Neural crest cell (in vitro differentiated cells): ENCODE data around the gene URI1. TPM values are rescaled to one million over a fixed set of nuclear protein-coding genes. Genes with fewer than 3 reads are reported as not detected.
"Not testable (repeated sequence)": the region's sequence is repeated elsewhere in the genome, so short reads cannot be mapped to it uniquely, and the experiment has no call there.

ENCODE experiments used
- DNase-seq: peaks from one replicate; pipeline ENCODE4 v3.0.0; 2021; ENCODE audit warnings: low read depth, mixed read lengths, low spot score
- H3K27ac Mint-ChIP-seq: one replicate; pipeline ENCODE4 v1.8.0; 2021; ENCODE audit warnings: mild to moderate bottlenecking, mixed read lengths; ENCODE audit not compliant: unreplicated experiment
- H3K27me3 Mint-ChIP-seq: 2 replicates; pipeline ENCODE4 v1.8.0; 2021; ENCODE audit warnings: low read depth, mild to moderate bottlenecking, mixed read lengths
- H3K36me3 Mint-ChIP-seq: 2 replicates; pipeline ENCODE4 v1.8.0; 2021; ENCODE audit warnings: low read depth, mild to moderate bottlenecking, mixed read lengths
- H3K4me1 Mint-ChIP-seq: 2 replicates; pipeline ENCODE4 v1.8.0; 2021; ENCODE audit warnings: mixed read lengths
- H3K4me3 Mint-ChIP-seq: one replicate; pipeline ENCODE4 v1.8.0; 2021; ENCODE audit warnings: mild to moderate bottlenecking, mixed read lengths
- H3K9me3 Mint-ChIP-seq: 2 replicates; pipeline ENCODE4 v1.8.0; 2021; ENCODE audit warnings: mixed read lengths
- total RNA-seq: library from RNA; stranded (reverse); gene quantifications from 2 replicates; pipeline ENCODE4 v1.2.1, GENCODE V29; 2021
- TF ChIP-seq, protein P1 (sequence below): fragments of 200-600 bp; sonication (generic); conservative IDR thresholded peaks from 2 replicates; pipeline ENCODE4 v1.5.0; 2021; ENCODE audit warnings: antibody characterized with exemption, mild to moderate bottlenecking

URI1 gene
- total RNA-seq, 1 donor from 2014 or later: 58.6 TPM

DNA sequence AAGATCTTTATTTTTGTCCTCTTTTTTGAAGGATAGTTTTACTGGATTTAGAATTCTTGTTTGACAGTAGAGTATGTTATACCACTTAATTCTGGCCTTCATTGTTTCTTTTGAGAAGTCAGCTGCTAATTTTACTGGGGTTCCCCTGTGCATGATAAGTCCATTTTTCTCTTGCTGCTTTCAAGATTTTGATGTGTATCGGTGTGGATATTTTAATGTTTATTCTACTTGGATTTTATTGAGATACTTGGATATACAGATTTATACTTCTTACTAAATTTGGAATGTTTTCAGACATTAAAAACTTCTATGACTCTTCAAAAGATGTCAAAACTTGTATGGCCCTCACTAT, 86.9 kb downstream of the URI1 start:
- peaks cover 25% of the 10 kb centered on the region for H3K9me3 Mint-ChIP-seq
- peaks cover 54% of the 10 kb centered on the region for H3K36me3 Mint-ChIP-seq
- H3K4me3 Mint-ChIP-seq: no peak overlapping the region
- no peak overlapping the region for H3K27ac Mint-ChIP-seq
- H3K27me3 Mint-ChIP-seq: no peaks in the 10 kb centered on the region
- H3K4me1 Mint-ChIP-seq: peaks cover 23% of the 10 kb centered on the region
- TF ChIP-seq, protein P1, sequence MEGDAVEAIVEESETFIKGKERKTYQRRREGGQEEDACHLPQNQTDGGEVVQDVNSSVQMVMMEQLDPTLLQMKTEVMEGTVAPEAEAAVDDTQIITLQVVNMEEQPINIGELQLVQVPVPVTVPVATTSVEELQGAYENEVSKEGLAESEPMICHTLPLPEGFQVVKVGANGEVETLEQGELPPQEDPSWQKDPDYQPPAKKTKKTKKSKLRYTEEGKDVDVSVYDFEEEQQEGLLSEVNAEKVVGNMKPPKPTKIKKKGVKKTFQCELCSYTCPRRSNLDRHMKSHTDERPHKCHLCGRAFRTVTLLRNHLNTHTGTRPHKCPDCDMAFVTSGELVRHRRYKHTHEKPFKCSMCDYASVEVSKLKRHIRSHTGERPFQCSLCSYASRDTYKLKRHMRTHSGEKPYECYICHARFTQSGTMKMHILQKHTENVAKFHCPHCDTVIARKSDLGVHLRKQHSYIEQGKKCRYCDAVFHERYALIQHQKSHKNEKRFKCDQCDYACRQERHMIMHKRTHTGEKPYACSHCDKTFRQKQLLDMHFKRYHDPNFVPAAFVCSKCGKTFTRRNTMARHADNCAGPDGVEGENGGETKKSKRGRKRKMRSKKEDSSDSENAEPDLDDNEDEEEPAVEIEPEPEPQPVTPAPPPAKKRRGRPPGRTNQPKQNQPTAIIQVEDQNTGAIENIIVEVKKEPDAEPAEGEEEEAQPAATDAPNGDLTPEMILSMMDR: no peak
- DNase-seq: no peak

DNA sequence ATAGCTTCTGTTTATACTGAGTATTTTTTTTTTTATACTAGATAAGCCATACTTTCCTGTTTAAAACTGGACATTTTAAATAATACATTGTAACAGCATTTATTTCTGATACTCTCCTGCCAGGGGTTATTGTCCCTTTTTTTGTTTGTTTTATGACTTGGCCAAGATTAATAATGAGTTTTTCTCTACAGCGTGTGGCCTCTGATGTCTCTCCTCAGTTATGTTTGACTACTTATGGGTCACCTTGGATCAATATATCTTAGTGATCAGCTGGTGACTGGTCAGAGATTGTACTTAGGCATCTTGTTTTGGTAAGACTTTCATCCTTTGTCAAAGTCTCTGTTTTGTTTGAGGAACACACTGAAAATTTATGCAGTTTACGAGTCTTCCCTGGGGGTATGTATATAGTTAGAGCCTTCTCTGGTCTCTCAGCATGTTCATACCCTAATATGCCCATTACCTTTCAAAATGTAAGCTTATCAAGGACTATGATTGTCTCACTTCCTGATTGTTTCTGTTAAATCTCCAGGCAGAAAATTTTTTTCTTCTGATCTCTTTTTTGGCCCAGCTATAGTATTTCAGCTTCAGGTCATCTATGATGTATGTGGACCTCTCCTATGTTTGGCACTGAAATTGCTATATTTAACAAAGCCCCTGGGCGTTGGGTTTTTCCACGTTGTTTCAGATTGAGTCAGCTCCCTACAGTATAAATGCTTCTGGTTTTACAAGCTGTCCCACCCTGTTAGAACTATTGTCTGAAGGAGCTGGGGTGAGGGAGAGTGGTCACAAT, 87.9 kb downstream of the URI1 start:
- no peak overlapping the region for H3K4me3 Mint-ChIP-seq
- no peaks in the 10 kb centered on the region for H3K27me3 Mint-ChIP-seq
- no peak overlapping the region for H3K27ac Mint-ChIP-seq
- peaks cover 23% of the 10 kb centered on the region for H3K4me1 Mint-ChIP-seq
- no peak for DNase-seq
- TF ChIP-seq, protein P1: no peak
- peaks cover 27% of the 10 kb centered on the region for H3K9me3 Mint-ChIP-seq
- H3K36me3 Mint-ChIP-seq: peaks cover 63% of the 10 kb centered on the region

DNA sequence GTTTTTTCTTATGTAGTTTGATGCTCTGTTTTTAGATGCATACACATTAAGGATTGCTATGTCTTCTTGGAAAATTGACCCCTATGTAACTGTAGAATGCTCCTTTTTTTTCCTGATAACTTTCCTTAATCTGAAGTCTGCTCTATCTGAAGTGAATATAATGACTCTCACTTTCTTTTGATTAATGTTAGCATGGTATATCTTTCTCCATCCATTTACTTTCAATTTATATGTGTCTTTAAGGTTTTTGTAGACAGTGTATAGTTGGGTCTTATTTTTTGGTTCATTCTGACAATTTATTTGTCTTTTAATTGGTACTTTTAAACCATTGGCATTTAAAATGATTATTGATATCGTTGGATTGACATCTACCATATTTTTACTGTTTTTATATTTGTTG, 92.3 kb downstream of the URI1 start:
- no peak overlapping the region for H3K27ac Mint-ChIP-seq
- TF ChIP-seq, protein P1: no peak
- H3K36me3 Mint-ChIP-seq: peaks cover 81% of the 10 kb centered on the region
- H3K4me3 Mint-ChIP-seq: no peak overlapping the region
- peaks cover 12% of the 10 kb centered on the region for H3K4me1 Mint-ChIP-seq
- no peaks in the 10 kb centered on the region for H3K27me3 Mint-ChIP-seq
- no peak for DNase-seq
- H3K9me3 Mint-ChIP-seq: peaks cover 25% of the 10 kb centered on the region

DNA sequence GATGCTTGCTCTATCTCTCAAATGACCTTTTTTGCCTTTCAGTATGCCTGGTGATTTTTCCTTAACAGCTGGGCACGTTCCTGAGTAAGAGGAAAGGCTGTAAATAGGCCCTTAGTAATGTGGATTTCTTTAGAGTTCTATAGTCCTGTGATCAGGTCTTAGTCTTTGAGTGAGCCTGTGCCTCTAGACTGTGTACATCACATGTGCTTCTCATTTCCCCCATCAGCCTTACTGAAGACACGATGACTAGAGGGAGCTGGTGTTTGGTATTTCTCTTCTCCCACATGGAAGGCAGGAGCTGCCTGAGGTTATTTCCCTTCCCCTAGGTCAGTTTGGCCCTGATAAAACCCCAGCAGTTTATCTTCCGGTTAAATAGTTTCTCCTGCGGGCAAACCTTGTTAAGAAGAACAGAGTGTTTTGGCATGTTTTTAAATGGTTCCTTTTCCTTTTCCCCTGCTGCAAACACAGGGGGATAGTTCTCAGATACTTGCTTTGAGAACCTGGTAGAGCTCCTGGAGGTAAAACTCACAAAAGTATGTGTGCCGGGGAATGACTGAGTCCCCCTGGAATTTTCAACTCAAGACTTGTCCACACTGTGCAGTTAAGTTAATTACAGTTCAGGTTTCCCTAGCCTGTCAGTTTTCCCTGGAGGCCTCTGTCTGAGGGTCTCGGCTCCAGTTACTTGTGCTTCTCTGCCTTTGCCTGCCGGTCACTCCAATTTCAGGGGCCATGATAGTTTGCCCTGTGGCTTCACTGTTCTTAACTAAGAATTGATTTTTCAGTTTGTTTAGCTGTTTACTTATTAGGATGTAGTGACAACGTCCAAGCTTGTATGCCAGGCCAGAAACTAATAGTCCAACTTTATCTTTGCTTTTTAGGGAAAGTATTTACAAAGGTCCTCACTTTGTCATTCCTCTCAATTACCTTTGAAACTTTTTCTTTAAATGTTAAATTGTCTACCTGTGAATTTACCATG, 94.4 kb downstream of the URI1 start:
- Mint-ChIP-seq H3K9me3 (peaks cover 25% of the 10 kb centered on the region), H3K27me3 (no peaks in the 10 kb centered on the region), H3K27ac (no peak overlapping the region), H3K4me1 (no peaks in the 10 kb centered on the region), H3K36me3 (peaks cover 73% of the 10 kb centered on the region), H3K4me3 (no peak overlapping the region)
- DNase-seq: no peak
- TF ChIP-seq, protein P1: no peak

DNA sequence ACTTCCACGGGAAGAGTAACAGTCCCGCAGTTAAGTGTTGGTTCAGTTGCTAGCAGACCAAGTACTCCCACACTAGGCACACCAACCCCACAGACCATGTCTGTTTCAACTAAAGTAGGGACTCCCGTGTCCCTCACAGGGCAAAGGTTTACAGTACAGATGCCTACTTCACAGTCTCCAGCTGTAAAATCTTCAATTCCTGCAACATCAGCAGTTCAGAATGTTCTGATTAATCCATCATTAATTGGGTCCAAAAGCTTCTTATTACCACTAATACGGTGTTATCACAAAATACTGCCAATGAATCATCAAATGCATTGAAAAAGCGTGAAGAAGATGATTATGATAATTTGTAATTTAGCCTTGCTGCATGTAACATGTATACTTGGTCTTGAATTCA, 95.8 kb downstream of the URI1 start:
- DNase-seq: no peak
- peaks cover 18% of the 10 kb centered on the region for H3K9me3 Mint-ChIP-seq
- H3K27me3 Mint-ChIP-seq: no peaks in the 10 kb centered on the region
- TF ChIP-seq, protein P1: no peak
- H3K27ac Mint-ChIP-seq: no peak overlapping the region
- no peak overlapping the region for H3K4me3 Mint-ChIP-seq
- no peaks in the 10 kb centered on the region for H3K4me1 Mint-ChIP-seq
- H3K36me3 Mint-ChIP-seq: peaks cover 69% of the 10 kb centered on the region

DNA sequence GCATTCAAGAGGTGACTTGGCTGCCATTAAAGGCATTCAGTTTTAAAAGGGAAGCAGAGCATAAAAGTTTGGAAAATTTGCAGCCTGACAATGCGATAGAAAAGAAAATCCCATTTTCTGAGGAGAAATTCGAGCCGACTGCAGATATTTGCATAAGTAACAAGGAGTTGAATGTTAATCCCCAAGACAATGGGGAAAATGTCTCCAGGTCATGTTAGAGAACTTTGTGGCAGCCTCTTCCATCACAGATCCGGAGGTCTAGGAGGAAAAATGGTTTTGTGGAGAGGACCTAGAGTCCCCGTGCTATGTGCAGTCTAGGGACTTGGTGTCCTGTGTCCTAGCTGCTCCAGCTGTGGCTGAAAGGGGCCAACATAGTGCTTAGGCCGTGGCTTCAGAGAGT, 99.9 kb downstream of the URI1 start:
- H3K4me1 Mint-ChIP-seq, H3K27me3 Mint-ChIP-seq, H3K27ac Mint-ChIP-seq, DNase-seq, H3K4me3 Mint-ChIP-seq: not testable (repeated sequence)
- peaks cover 40% of the 10 kb centered on the region for H3K36me3 Mint-ChIP-seq
- H3K9me3 Mint-ChIP-seq: peaks cover 12% of the 10 kb centered on the region

DNA sequence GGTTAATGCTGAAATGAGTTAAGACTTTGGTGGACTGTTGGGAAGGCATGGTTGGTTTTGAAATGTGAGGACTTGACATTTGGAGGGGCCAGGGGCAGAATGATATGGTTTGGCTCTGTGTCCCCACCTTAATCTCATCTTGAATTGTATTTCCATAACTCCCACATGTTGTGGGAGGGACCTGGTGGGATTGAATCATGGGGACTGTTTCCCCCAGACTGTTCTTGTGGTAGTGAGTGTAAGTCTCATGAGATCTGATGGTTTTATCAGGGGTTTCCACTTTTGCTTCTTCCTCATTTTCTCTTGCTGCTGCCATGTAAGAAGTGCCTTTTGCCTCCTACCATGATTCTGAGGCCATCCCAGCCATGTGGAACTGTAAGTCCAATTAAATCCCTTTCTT, 101.0 kb downstream of the URI1 start:
- H3K36me3 Mint-ChIP-seq: peaks cover 29% of the 10 kb centered on the region
- not testable (repeated sequence) for DNase-seq

More for the DNA sequence above, 101.0 kb downstream of the URI1 start:
- not testable (repeated sequence) for H3K4me3 Mint-ChIP-seq, H3K9me3 Mint-ChIP-seq, H3K27me3 Mint-ChIP-seq, H3K27ac Mint-ChIP-seq
- peaks cover 15% of the 10 kb centered on the region for H3K4me1 Mint-ChIP-seq
